GM12878 (cell line): ENCODE data around the gene NXPE4. TPM values are rescaled to one million over a fixed set of nuclear protein-coding genes. Genes with fewer than 3 reads are reported as not detected.

Source experiments
- ATF2 ChIP-seq: IDR thresholded peaks from 2 replicates; pipeline ENCODE4 v1.6.1; 2012; ENCODE audit warnings: low read length, inconsistent platforms
- BMI1 ChIP-seq: fragments of 450-650 bp; IDR thresholded peaks from 2 replicates; pipeline ENCODE4 v1.6.1; 2016; ENCODE audit warnings: mild to moderate bottlenecking, moderate library complexity, borderline replicate concordance
- CEBPB ChIP-seq, 2 experiments: fragments of 150-350 bp in 1 of 2; IDR thresholded peaks; 2 replicates each; pipeline ENCODE4 v1.6.1; 2012 to 2014; ENCODE audit warnings: low read depth in 2 of 2, low read length in 2 of 2, borderline replicate concordance in 1 of 2, inconsistent platforms in 1 of 2
- CHD1 ChIP-seq: IDR thresholded peaks from 2 replicates; pipeline ENCODE4 v1.6.1; 2012; ENCODE audit warnings: low read depth, low read length, improper control_type of control experiment
- CHD2 ChIP-seq: IDR thresholded peaks from 2 replicates; pipeline ENCODE4 v1.6.1; 2011; ENCODE audit warnings: low read depth, low read length, improper control_type of control experiment, borderline replicate concordance
- EED ChIP-seq: sonication (generic); IDR thresholded peaks from 2 replicates; pipeline ENCODE4 v1.6.1; 2016; ENCODE audit warnings: antibody characterized with exemption, low read depth
- EP300 ChIP-seq, 2 experiments: fragments of 150-350 bp in 1 of 2; IDR thresholded peaks; 2 replicates each; pipeline ENCODE4 v1.6.1; 2011 to 2012; ENCODE audit warnings: low read depth in 2 of 2, low read length in 2 of 2, borderline replicate concordance in 1 of 2, improper control_type of control experiment in 1 of 2, inconsistent platforms in 1 of 2; ENCODE audit not compliant: control insufficient read depth in 1 of 2
- FOXM1 ChIP-seq: IDR thresholded peaks from 2 replicates; pipeline ENCODE4 v1.6.1; 2012; ENCODE audit warnings: low read depth, mild to moderate bottlenecking, inconsistent platforms, low read length, moderate library complexity
- KLF5 ChIP-seq: fragments of 450-650 bp; IDR thresholded peaks from 2 replicates; pipeline ENCODE4 v1.6.1; 2014; ENCODE audit warnings: mild to moderate bottlenecking; ENCODE audit not compliant: partially characterized antibody
- MXI1 ChIP-seq: fragments of 150-350 bp; IDR thresholded peaks from 2 replicates; pipeline ENCODE4 v1.6.1; 2011; ENCODE audit warnings: low read depth, mild to moderate bottlenecking, inconsistent platforms, low read length, improper control_type of control experiment
- NFXL1 ChIP-seq: fragments of 450-650 bp; IDR thresholded peaks from 2 replicates; pipeline ENCODE4 v1.6.1; 2017; ENCODE audit warnings: antibody characterized with exemption, mild to moderate bottlenecking, borderline replicate concordance
- NFYB ChIP-seq: IDR thresholded peaks from 2 replicates; pipeline ENCODE4 v1.6.1; 2011; ENCODE audit warnings: low read depth, mild to moderate bottlenecking, low read length, improper control_type of control experiment, moderate library complexity; ENCODE audit not compliant: insufficient read depth
- NR2F1 ChIP-seq: fragments of 450-650 bp; conservative IDR thresholded peaks from 2 replicates; pipeline ENCODE4 v1.6.1; 2017; ENCODE audit warnings: mild to moderate bottlenecking
- POU2F2 ChIP-seq: IDR thresholded peaks from 3 replicates; pipeline ENCODE4 v1.6.1; 2011; ENCODE audit warnings: low read depth, mild to moderate bottlenecking, low read length, borderline replicate concordance
- RUNX3 ChIP-seq: IDR thresholded peaks from 2 replicates; pipeline ENCODE4 v1.6.1; 2012; ENCODE audit warnings: low read length, inconsistent platforms
- SIN3A ChIP-seq: IDR thresholded peaks from 2 replicates; pipeline ENCODE4 v1.6.1; 2012; ENCODE audit warnings: low read depth, low read length, improper control_type of control experiment
- SPI1 ChIP-seq: IDR thresholded peaks from 2 replicates; pipeline ENCODE4 v1.6.1; 2011; ENCODE audit warnings: low read depth, mild to moderate bottlenecking, low read length, moderate library complexity, borderline replicate concordance; ENCODE audit not compliant: insufficient read depth
- SREBF1 ChIP-seq: IDR thresholded peaks from 2 replicates; pipeline ENCODE4 v1.6.1; 2012; ENCODE audit warnings: mild to moderate bottlenecking, low read length
- TBL1XR1 ChIP-seq: IDR thresholded peaks from 2 replicates; pipeline ENCODE4 v1.6.1; 2012; ENCODE audit warnings: low read depth, low read length, improper control_type of control experiment
- TCF3 ChIP-seq: IDR thresholded peaks from 2 replicates; pipeline ENCODE4 v1.6.1; 2012; ENCODE audit warnings: low read depth, mild to moderate bottlenecking, low read length, borderline replicate concordance; ENCODE audit not compliant: insufficient read depth
- YBX1 ChIP-seq: fragments of 450-650 bp; IDR thresholded peaks from 2 replicates; pipeline ENCODE4 v1.6.1; 2016; ENCODE audit warnings: antibody characterized with exemption
- YY1 ChIP-seq: IDR thresholded peaks from 2 replicates; pipeline ENCODE4 v1.6.1; 2011; ENCODE audit warnings: low read depth, mild to moderate bottlenecking, low read length
- ZNF217 ChIP-seq: fragments of 450-650 bp; IDR thresholded peaks from 2 replicates; pipeline ENCODE4 v1.6.1; 2017; ENCODE audit warnings: antibody characterized with exemption, mild to moderate bottlenecking
- ZNF24 ChIP-seq: fragments of 450-650 bp; IDR thresholded peaks from 2 replicates; pipeline ENCODE4 v1.6.1; 2017; ENCODE audit warnings: antibody characterized with exemption, mild to moderate bottlenecking
- ZNF687 ChIP-seq: fragments of 450-650 bp; IDR thresholded peaks from 2 replicates; pipeline ENCODE4 v1.6.1; 2017; ENCODE audit warnings: mild to moderate bottlenecking, moderate library complexity
- ZSCAN29 ChIP-seq: fragments of 450-650 bp; IDR thresholded peaks from 2 replicates; pipeline ENCODE4 v1.6.1; 2017; ENCODE audit warnings: mild to moderate bottlenecking, moderate library complexity
- polyA plus RNA-seq, 11 experiments: library from polyadenylated mRNA; depleted of rRNA in 4 of 11; unstranded in 6 of 11; stranded (reverse) in 5 of 11; fragments of >200 nt; fragmentation: Nextera tagmentation in 4 of 11; fragmentation: Illumina TruSeq in 1 of 11; extraction: Ambion mirVana in 4 of 11; extraction: Trizol in 1 of 11; gene quantifications; 1 replicate in 1 of 11; 2 replicates in 10 of 11; pipeline versions ENCODE4 v1.2.1 to v1.2.3, GENCODE V29; 2011 to 2016; ENCODE audit warnings: inconsistent platforms in 2 of 11, missing spikeins in 2 of 11, low read depth in 1 of 11
- total RNA-seq, 4 experiments: library from RNA; depleted of rRNA in 3 of 4; stranded (reverse); fragments of >200 nt in 3 of 4; fragmentation: Illumina TruSeq in 1 of 4; extraction: Trizol in 1 of 4; gene quantifications; 2 replicates each; pipeline versions ENCODE4 v1.2.1 to v1.2.3, GENCODE V29; 2013 to 2021

NXPE4 gene
- total and polyA plus RNA-seq, 10 of the 15 experiments (the other 5 are each of a cell fraction or from before 2014, with no cell fraction given) = not detected

DNA sequence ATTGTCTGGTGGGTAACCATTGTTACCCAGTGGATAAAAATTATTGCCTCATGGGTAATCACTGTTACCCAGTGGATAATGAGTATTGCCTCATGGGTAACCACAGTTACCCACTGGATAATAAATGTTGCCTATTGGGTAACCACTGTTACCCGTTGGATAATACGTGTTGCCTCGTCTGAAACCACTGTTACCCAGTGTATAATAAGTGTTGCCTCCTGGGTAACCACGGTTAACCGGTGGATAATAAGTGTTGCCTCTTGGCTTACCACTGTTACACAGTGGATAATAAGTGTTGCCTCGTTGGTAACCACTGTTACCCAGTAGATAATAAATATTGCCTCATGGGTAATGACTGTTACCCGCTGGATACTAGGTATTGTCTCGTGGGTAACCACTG is 20.9 kb upstream of the NXPE4 start (continued):
- TF ChIP-seq CHD2 (no peak), NFXL1 (peak; percentile 72; the same call in 1 of the 2 replicates), RUNX3 (peak; percentile 48), NFYB (no peak), SIN3A (no peak), FOXM1 (no peak), YBX1 (no peak), CHD1 (no peak), ZSCAN29 (0 out of 2 replicates have a peak, but pooled peaks have one; percentile 4), SREBF1 (peak; percentile 88), ATF2 (peak; percentile 5; the same call in 1 of the 2 replicates), EED (no peak), EP300 (IDR thresholded peaks at IDR 0.05; ENCODE audit: borderline replicate concordance in 1 of 2, control insufficient read depth in 1 of 2, low read depth in 2 of 2, low read length in 2 of 2) (no peak), YY1 (no peak), TBL1XR1 (no peak), TCF3 (no peak), KLF5 (no peak), NR2F1 (0 out of 2 replicates have a peak, but pooled peaks have one; percentile 26), SPI1 (no peak), ZNF217 (peak; percentile 87), BMI1 (no peak), ZNF687 (peak; percentile 75), ZNF24 (peak; percentile 99), MXI1 (no peak), CEBPB (IDR thresholded peaks at IDR 0.05; ENCODE audit: borderline replicate concordance in 1 of 2, low read depth in 2 of 2, low read length in 2 of 2) (no peak), POU2F2 (peak; percentile 45; the same call in 1 of the 3 replicates)
